ENCODE results near the gene CCDC88C. TPM values are rescaled to one million over a fixed set of nuclear protein-coding genes. Genes with fewer than 3 reads are reported as not detected.

The CCDC88C gene
- total RNA-seq, 1 experiment from 2014 or later, result 21.3 TPM

GRCh38 chr14:91364524-91365270 lies 52.9 kb downstream of the CCDC88C start:
- Histone ChIP-seq H3K27ac (ENCODE audit: low read length) (peak overlapping the region; percentile 17; the same call in 1 of the 2 replicates), H3K27me3 (ENCODE audit: control insufficient read depth, insufficient read depth, low read length) (no peaks in the 10 kb centered on the region), H3K4me3 (ENCODE audit: low read depth in 2 of 2, low read length in 2 of 2) (no peak overlapping the region), H3K4me1 (ENCODE audit: control insufficient read depth, insufficient read depth, low read length) (peaks cover 53% of the 10 kb centered on the region), H3K9me3 (ENCODE audit: control insufficient read depth, insufficient read depth, low read depth, low read length) (no peaks in the 10 kb centered on the region), H3K36me3 (ENCODE audit: control insufficient read depth, insufficient read depth, low read length) (no peaks in the 10 kb centered on the region)
- no TSS peak for BruUV-seq (replicated peaks)
- POLR2A ChIA-PET, result no interaction called here
- no peak for DNase-seq (ENCODE audit: low read depth, low spot score)
- CTCF ChIA-PET, result no interaction called here
- no peak for TF ChIP-seq SIN3A (IDR thresholded peaks at IDR 0.05; ENCODE audit: borderline replicate concordance, insufficient read depth, low read depth, low read length)
- ATAC-seq, result no peak
- in situ Hi-C loops (cut with HindIII; ENCODE audit: low pct_unique_long_range_greater_than_20kb, low sequenced_read_pairs), result no loop called here
- intact Hi-C loops (cut with micrococcal nuclease; ENCODE audit: unreplicated experiment), result no loop called here

GRCh38 chr14:91363776-91364523 lies 53.7 kb downstream of the CCDC88C start:
- ChIA-PET POLR2A (no interaction called here), CTCF (no interaction called here)
- no peaks in the 10 kb centered on the region for H3K9me3 ChIP-seq (ENCODE audit: control insufficient read depth, insufficient read depth, low read depth, low read length)
- H3K27ac ChIP-seq (ENCODE audit: low read length), result peak overlapping the region; percentile 23; the same call in 1 of the 2 replicates
- DNase-seq (ENCODE audit: low read depth, low spot score) (no peak), ATAC-seq (no peak)
- intact Hi-C loops (cut with micrococcal nuclease; ENCODE audit: unreplicated experiment) (no loop called here), in situ Hi-C loops (cut with HindIII; ENCODE audit: low pct_unique_long_range_greater_than_20kb, low sequenced_read_pairs) (no loop called here)
- H3K36me3 ChIP-seq (ENCODE audit: control insufficient read depth, insufficient read depth, low read length), result no peaks in the 10 kb centered on the region
- BruUV-seq (replicated peaks), result no TSS peak
- H3K4me1 ChIP-seq (ENCODE audit: control insufficient read depth, insufficient read depth, low read length), result peaks cover 48% of the 10 kb centered on the region
- H3K27me3 ChIP-seq (ENCODE audit: control insufficient read depth, insufficient read depth, low read length), result no peaks in the 10 kb centered on the region
- no peak overlapping the region for H3K4me3 ChIP-seq (ENCODE audit: low read depth in 2 of 2, low read length in 2 of 2)
- TF ChIP-seq SIN3A (IDR thresholded peaks at IDR 0.05; ENCODE audit: borderline replicate concordance, insufficient read depth, low read depth, low read length) (no peak), CTCF (IDR thresholded peaks at IDR 0.05) (no peak), REST (IDR thresholded peaks at IDR 0.05; ENCODE audit: insufficient read depth in 1 of 2, low read depth in 2 of 2, low read length in 1 of 2) (no peak), POLR2AphosphoS5 (IDR thresholded peaks at IDR 0.05; ENCODE audit: low read depth, low read length) (no peak), TCF7L2 (IDR thresholded peaks at IDR 0.05; ENCODE audit: low read depth, low read length) (no peak)
